Neural progenitor cell (in vitro differentiated cells): ENCODE data around the gene MAP3K6.

Source experiments
- EZH2phosphoT487 ChIP-seq: fragments of 200-600 bp; sonication (generic); IDR thresholded peaks from 2 replicates; pipeline ENCODE4 v1.6.1; 2017; ENCODE audit warnings: antibody characterized with exemption
- TF ChIP-seq, protein P1 (sequence below): fragments of 200-600 bp; sonication (generic); IDR thresholded peaks from 2 replicates; pipeline ENCODE4 v1.5.1; 2017; ENCODE audit warnings: antibody characterized with exemption, mild to moderate bottlenecking

DNA sequence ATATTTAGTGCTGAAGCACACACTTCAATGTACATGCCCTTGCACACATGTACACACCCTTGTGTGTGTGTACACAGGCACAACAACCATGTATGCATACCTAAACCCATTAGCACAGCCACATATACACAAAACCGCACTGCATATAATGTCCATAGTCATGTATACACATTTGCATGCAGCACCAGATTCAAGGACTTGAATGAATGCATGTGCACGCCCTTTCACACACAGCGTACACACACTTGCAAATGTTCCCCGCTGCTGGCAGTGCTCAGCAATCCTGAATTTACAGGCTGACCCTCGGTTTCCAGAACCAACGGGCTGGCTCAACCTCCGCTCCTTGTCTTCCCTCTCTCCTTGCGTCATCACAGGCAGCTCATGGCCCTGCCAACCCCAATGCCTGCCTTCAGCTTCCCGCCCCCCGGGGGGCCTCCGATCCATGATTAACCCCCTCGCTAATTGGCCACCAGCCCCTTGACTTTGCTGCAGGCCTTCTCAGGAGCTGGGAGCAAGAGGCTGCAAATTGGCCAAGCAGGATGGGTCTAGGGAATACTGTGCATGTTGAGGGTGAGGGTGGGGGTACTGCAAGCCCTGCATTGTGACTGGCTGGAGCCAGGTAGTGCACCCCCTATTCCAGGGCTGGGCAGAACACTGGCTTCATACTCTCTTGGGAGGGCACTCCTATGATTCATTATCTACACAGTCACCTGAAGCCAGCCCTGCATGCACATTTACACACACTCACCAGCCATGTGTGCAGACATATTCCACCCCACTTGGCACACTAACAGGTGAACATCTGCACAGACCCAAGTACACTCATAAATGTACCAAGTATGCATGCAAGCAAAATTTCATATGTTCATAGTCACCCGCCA lies 33.6 kb upstream of the MAP3K6 start:
- TF ChIP-seq, protein P1, sequence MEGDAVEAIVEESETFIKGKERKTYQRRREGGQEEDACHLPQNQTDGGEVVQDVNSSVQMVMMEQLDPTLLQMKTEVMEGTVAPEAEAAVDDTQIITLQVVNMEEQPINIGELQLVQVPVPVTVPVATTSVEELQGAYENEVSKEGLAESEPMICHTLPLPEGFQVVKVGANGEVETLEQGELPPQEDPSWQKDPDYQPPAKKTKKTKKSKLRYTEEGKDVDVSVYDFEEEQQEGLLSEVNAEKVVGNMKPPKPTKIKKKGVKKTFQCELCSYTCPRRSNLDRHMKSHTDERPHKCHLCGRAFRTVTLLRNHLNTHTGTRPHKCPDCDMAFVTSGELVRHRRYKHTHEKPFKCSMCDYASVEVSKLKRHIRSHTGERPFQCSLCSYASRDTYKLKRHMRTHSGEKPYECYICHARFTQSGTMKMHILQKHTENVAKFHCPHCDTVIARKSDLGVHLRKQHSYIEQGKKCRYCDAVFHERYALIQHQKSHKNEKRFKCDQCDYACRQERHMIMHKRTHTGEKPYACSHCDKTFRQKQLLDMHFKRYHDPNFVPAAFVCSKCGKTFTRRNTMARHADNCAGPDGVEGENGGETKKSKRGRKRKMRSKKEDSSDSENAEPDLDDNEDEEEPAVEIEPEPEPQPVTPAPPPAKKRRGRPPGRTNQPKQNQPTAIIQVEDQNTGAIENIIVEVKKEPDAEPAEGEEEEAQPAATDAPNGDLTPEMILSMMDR = no peak
- no peak for TF ChIP-seq EZH2phosphoT487
